SH-SY5Y (cell line): ENCODE measurements around the gene BOLL.

Source experiments
- GATA2 ChIP-seq: IDR thresholded peaks from 2 replicates; pipeline ENCODE4 v1.6.1; 2011; ENCODE audit warnings: mild to moderate bottlenecking, low read depth, low read length
- GATA3 ChIP-seq: IDR thresholded peaks from 2 replicates; pipeline ENCODE4 v1.6.1; 2011; ENCODE audit warnings: low read depth, mild to moderate bottlenecking, low read length, moderate library complexity

DNA sequence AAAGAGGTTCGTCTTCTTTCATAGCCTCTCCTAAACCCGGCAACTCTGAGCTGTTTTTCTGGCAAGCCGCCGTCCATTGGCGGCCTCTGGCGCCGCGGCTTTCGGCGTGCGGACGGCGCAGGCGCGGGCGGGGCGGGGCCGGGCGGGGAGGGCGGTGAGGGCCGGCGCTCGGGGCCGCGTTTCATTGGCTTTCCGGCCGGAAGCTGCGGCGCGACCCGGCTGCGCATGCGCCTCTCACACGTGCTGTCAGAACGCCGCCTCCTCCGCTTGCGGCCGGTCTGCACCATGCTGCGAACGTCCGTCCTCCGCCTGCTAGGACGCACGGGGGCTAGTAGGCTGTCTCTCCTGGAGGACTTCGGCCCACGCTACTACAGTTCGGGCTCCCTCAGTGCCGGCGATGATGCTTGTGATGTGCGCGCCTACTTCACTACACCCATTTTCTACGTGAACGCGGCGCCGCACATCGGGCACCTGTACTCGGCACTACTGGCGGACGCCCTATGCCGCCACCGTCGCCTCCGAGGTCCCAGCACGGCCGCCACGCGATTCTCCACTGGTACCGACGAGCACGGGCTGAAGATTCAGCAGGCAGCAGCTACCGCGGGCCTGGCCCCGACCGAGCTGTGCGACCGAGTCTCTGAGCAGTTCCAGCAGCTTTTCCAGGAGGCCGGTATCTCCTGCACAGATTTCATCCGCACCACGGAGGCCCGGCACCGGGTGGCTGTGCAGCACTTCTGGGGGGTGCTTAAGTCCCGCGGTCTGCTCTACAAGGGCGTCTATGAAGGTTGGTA, 79.8 kb downstream of the BOLL start, which contains the start of gene MARS2:
- TF ChIP-seq GATA3 (no peak), GATA2 (no peak)
